ENCODE measurements around the gene GNAO1. TPM values are rescaled to one million over a fixed set of nuclear protein-coding genes. Genes with fewer than 3 reads are reported as not detected.

GNAO1 gene
- total RNA-seq, 2 experiments from 2014 or later: 4.2 to 4.5 TPM

DNA sequence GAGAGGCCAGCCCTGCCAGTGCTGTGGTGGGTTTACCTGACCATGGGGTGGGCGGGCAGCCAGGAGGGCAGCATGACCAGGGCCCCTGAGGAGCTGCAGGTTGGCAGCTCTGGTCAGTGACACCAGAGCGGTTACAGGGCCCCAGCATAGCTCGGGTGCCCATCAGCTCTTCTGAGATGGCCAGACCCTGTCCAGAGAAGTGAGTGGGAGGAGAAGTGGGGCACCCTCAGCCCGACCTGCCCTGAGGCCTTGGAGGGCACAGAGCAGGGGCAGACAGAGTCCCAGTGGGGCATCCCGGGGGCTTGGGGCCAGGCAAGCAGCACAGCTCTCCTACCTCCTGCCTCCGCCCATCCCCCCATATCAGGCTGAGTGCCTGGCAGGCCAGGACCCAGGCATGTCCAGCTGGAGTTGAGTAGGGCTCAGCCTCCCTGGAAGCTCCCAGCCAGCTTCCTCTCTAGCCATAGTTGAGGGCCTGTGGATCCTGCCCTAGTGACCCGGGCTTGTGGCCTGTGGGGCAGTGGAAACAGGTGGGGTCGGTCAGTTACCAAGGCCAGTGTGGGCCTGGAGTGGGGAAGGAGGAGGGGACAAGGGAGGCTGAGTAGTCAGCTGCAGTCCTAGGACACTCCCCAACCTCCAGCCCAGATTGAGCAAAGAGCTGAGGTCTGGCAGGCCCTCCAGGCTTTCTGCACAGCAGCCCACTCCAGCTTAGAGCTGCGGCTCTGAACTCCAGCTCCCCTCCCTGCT, 150.5 kb downstream of the GNAO1 start:
- no peaks in the 10 kb centered on the region for H3K9me3 Mint-ChIP-seq
- CTCF ChIA-PET: interaction anchor here (1.2 to 1.7 kb wide), 6 partner anchors 11 to 139 kb away, joined by 3 to 5 read pairs (median 4); no protein-coding TSS in a partner anchor
- H3K36me3 Mint-ChIP-seq (ENCODE audit: low read depth): no peaks in the 10 kb centered on the region
- H3K27me3 Mint-ChIP-seq: no peaks in the 10 kb centered on the region
- POLR2A ChIA-PET: no interaction called here
- no peak for DNase-seq
- no peak overlapping the region for H3K4me3 Mint-ChIP-seq
- no peaks in the 10 kb centered on the region for H3K4me1 Mint-ChIP-seq
- no peak overlapping the region for H3K27ac Mint-ChIP-seq

DNA sequence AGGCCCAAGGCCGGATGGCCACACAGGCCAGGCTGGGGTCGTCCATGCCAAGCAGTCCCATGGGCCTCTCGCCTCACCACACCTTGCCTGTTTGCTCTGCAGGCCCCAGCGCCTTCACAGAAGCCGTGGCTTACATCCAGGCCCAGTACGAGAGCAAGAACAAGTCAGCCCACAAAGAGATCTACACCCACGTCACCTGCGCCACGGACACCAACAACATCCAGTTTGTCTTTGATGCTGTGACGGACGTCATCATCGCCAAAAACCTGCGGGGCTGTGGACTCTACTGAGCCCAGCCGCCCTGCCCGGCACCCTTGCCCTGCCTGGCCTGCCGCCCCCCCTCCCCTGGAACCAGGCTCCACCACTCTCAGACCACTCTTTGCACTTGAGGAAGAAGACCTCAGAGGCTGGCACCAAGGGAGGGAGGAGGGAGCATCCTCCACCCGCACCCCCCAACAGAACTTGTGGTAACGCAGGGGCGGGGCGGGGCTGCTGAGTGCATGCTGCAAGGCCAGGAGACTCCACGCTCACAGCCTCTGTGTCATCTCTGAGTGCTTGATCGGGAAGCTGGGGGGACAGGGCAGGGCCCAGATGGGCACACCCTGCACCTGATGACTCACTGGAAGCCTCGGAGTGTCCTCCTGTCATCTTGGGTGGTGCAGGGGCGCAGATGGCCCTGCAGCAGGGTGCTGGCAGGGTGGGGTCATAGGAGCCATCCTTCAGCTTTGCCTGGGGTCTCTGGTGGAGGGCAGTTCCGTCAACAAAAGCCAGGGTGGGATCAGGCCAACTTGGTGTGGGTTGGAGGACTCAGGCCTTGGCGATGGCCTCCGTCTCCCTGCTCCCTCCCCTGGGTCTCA, 152.6 kb downstream of the GNAO1 start:
- H3K36me3 Mint-ChIP-seq (ENCODE audit: low read depth): no peaks in the 10 kb centered on the region
- no peaks in the 10 kb centered on the region for H3K9me3 Mint-ChIP-seq
- no peaks in the 10 kb centered on the region for H3K27me3 Mint-ChIP-seq
- no peak for DNase-seq
- ChIA-PET CTCF (interaction anchor here (1.1 to 1.4 kb wide), 2 partner anchors 12 to 19 kb away, joined by 3 to 5 read pairs; no protein-coding TSS in a partner anchor), POLR2A (no interaction called here)
- H3K4me1 Mint-ChIP-seq: no peaks in the 10 kb centered on the region
- no peak overlapping the region for H3K4me3 Mint-ChIP-seq
- no peak overlapping the region for H3K27ac Mint-ChIP-seq

DNA sequence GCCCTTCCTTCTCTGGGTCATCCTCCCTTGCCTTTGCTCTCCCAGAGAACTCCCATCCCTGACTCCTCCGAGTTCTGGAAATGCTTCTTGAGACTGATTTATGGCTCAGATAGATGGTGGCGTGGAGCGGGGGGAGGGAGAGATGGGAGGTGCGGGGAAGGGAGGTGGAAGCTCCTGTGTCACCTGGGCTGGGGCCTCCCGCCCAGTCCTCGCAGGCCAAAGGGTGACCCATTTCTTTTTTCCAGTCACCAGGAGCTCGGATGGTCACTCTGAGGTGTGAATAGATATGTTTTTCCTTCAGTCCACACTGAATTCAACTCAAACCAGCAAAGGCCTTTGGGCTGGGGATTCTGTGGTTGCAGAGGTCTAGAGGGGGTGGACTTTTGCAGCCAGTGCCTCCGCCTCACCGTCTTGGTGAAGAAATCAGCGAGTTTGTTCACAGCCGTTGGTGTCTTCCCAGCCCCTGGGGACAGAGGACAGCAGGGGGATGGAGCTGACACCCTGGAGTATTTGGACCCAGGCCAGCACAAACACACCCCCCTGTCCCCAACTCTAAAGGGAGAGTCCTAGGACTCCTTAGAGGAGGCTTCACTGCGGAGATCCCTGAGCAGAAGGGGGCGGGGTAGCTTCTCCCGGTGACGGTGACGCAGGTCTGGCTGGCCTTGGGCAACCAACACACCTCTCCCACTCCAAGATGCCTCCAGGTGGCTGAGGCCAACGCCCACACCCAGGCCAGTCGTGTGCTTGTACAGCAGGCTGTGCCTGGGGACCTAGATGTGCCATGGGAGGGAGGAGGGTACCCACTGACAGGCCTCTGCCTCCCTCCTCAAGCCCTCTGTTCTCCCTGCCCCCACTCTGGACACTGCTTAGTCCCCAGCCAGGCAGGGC, 153.5 kb downstream of the GNAO1 start:
- H3K9me3 Mint-ChIP-seq: no peaks in the 10 kb centered on the region
- POLR2A ChIA-PET: interaction anchor here (0.6 kb wide), 1 partner anchor 80 kb away, joined by 3 read pairs; no protein-coding TSS in a partner anchor
- no peaks in the 10 kb centered on the region for H3K27me3 Mint-ChIP-seq
- CTCF ChIA-PET: interaction anchor here (1.1 to 1.4 kb wide), 2 partner anchors 11 to 19 kb away, joined by 3 to 5 read pairs; no protein-coding TSS in a partner anchor
- H3K4me1 Mint-ChIP-seq: no peaks in the 10 kb centered on the region
- H3K27ac Mint-ChIP-seq: no peak overlapping the region
- H3K4me3 Mint-ChIP-seq: no peak overlapping the region
- DNase-seq: no peak
- no peaks in the 10 kb centered on the region for H3K36me3 Mint-ChIP-seq (ENCODE audit: low read depth)

DNA sequence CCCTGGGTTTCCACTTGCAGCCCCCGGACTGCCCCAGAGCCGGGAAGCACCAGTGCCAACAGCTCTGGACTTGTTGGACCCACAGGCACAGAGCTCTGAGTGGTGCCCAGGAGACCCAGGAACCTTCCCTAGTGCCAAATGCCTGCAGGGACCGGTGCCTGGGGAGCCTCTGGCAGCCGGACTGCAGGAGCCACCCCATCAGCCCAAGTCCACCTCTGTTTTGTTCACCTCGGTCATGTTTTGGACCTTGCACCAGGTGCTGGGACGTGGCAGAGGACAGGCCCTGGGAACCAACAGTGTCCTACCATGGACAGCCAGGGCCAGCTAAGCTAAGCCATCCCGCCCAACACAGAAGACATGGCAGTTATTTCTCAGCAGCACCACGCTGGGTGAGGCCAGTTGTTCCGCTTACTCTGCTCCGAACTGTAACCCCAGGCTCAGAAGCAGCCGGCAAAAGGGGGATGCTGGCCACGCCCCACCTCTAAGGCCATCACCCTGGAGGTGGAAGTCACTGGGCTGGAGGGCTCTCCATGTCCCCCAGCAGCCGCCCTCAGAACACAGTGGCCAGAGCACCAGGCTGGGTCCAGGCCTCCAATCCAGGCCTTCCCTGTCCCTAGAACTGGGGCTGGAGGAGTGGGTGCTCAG, 154.2 kb downstream of the GNAO1 start:
- CTCF ChIA-PET: no interaction called here
- H3K4me3 Mint-ChIP-seq: no peak overlapping the region

DNA sequence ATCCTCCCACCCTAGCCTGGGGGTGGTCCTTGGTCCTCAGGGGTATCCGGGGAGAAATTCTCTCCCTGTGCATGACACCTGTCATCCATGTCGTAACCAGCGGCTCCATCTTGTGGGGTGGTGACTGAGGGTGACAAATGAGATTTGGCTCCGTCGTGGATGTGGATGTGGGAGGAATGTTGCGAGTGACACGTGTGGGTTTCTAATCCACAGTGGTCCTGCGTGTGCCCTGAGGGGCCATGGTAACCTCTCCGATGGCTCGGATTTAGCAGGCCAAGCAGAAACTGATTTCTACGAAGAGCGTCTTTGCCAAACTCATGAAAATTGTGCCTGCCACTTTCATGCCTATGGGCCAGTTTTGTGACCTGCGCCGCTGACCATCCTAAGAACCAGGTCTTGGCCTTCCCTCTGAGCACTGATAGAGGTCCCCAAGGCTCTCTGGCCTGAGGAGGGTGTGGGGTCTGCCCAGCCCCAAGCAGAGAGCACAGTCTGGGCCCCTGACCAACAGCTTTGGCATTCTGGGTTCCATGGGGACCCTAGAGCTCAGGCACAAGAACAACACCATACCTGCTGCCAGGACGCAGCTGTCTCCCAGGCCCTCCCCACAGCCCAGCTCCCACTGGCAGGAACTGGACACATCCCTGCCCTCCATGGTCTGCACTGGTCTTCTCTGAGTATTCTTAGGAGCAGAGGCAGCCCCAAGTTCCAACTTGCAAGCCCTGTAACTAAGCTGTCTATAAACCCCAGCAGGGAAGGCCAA, 155.0 kb downstream of the GNAO1 start:
- no peak for DNase-seq
- Mint-ChIP-seq H3K36me3 (ENCODE audit: low read depth) (no peaks in the 10 kb centered on the region), H3K4me3 (no peak overlapping the region), H3K27me3 (no peaks in the 10 kb centered on the region), H3K4me1 (no peaks in the 10 kb centered on the region), H3K27ac (no peak overlapping the region), H3K9me3 (no peaks in the 10 kb centered on the region)
- CTCF ChIA-PET: no interaction called here
- POLR2A ChIA-PET: no interaction called here

More for the DNA sequence above, 154.2 kb downstream of the GNAO1 start:
- Mint-ChIP-seq H3K36me3 (ENCODE audit: low read depth) (no peaks in the 10 kb centered on the region), H3K9me3 (no peaks in the 10 kb centered on the region), H3K27ac (no peak overlapping the region), H3K4me1 (no peaks in the 10 kb centered on the region), H3K27me3 (no peaks in the 10 kb centered on the region)
- POLR2A ChIA-PET: interaction anchor here (0.6 kb wide), 1 partner anchor 79 kb away, joined by 3 read pairs; no protein-coding TSS in a partner anchor
- no peak for DNase-seq

DNA sequence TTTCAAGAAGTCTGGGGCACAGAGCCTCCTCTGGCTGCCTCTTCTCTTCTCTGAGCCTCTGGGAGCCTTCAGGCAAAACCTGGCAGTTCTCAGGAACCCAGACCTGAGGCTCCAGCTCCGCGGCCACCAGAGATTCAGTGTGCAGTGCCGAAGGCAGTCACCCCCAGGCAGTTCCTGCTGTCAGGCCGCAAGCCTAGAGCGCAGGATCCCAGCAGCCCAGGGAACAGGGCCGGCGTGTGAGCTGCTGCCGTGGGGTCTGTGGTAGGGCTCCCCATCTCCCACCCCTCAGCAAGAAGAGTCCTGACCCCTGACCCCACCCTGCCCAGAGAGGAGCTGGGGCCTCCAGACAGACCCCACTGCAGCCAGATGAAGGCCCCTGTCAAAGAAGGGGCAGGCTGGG, 155.9 kb downstream of the GNAO1 start:
- CTCF ChIA-PET: interaction anchor here (2.8 kb wide), 1 partner anchor 8 kb away, joined by 6 read pairs; no protein-coding TSS in a partner anchor
- no peaks in the 10 kb centered on the region for H3K27me3 Mint-ChIP-seq

DNA sequence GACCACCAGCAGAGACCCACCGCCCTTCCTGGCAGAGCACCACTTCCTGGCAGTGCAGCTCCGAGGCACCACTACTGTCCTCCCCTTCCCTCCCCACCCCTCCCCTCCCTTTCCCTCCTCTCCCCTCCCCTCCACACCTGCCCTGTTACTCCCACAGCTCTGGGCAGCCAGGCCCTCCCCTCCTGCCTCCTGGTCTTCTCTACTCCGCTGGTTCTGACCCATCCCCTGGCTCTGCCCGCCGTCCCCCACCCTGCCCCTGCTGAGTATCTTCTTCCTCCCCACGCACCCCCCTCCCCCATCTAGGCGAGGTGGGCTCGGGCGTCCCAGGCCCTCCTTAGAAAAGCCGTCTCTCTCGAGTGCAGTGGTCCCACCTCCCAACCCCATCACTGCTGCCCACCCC, 156.4 kb downstream of the GNAO1 start:
- H3K4me3 Mint-ChIP-seq: no peak overlapping the region
- H3K27ac Mint-ChIP-seq: no peak overlapping the region
- no peaks in the 10 kb centered on the region for H3K36me3 Mint-ChIP-seq (ENCODE audit: low read depth)
- POLR2A ChIA-PET: no interaction called here
- H3K4me1 Mint-ChIP-seq: no peaks in the 10 kb centered on the region
- DNase-seq: no peak
- H3K9me3 Mint-ChIP-seq: no peaks in the 10 kb centered on the region
- CTCF ChIA-PET: interaction anchor here (2.8 kb wide), 1 partner anchor 9 kb away, joined by 6 read pairs; no protein-coding TSS in a partner anchor
- no peaks in the 10 kb centered on the region for H3K27me3 Mint-ChIP-seq

More for the DNA sequence above, 155.9 kb downstream of the GNAO1 start:
- Mint-ChIP-seq H3K9me3 (no peaks in the 10 kb centered on the region), H3K27ac (no peak overlapping the region), H3K4me3 (no peak overlapping the region), H3K36me3 (ENCODE audit: low read depth) (no peaks in the 10 kb centered on the region), H3K4me1 (no peaks in the 10 kb centered on the region)
- DNase-seq: no peak
- POLR2A ChIA-PET: no interaction called here

DNA sequence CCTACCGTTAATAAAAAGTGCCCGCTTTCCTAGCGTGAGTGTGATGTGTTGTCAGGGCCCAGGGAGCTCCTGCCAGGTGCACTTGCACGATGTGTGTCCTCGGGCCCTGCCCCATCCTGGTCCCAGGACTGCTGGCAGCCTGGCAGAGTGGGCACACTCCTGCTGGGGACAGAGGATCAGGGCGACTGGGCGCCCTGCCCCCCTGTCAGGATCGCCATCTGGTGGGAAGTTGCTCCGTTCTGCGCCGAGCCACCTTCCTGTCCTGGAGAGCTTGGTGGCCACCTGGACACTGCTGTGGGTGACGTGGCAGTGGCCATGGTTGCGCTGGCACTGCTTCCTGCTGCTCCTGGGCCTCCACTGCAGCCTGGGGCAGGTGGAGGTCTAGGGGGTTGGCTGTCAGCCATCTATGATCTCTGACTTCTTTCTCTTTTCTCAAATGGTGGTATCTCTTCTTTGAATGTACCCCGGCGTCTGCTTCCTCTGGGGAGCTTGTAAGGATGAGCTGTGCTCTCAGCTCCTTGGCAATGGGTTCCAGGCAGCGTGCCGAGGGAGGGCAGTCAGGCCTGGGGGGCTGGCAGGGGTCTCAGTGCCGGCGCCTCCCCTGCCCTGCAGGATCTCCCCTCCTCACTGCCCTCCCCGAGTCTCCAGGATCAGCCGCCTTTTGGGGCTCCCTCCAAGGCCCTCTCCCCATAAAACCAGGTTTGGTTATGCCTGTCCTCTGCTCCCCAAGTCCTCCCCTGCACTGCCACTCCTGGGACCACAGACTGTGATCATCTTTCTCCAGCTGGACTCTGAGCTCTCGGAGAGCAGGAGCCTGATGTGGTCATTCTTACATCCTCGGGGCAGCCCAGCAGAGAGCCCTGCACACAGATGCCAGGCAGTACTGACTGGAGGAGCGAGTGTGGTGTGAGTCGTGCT, 157.1 kb downstream of the GNAO1 start:
- ChIA-PET CTCF (interaction anchor here (1.1 to 2.8 kb wide), 2 partner anchors 10 to 50 kb away, joined by 3 to 6 read pairs; no protein-coding TSS in a partner anchor), POLR2A (no interaction called here)
- H3K36me3 Mint-ChIP-seq (ENCODE audit: low read depth): no peaks in the 10 kb centered on the region
- no peaks in the 10 kb centered on the region for H3K27me3 Mint-ChIP-seq
- no peaks in the 10 kb centered on the region for H3K9me3 Mint-ChIP-seq
- no peak overlapping the region for H3K4me3 Mint-ChIP-seq
- H3K27ac Mint-ChIP-seq: no peak overlapping the region
- DNase-seq: no peak
- H3K4me1 Mint-ChIP-seq: no peaks in the 10 kb centered on the region

DNA sequence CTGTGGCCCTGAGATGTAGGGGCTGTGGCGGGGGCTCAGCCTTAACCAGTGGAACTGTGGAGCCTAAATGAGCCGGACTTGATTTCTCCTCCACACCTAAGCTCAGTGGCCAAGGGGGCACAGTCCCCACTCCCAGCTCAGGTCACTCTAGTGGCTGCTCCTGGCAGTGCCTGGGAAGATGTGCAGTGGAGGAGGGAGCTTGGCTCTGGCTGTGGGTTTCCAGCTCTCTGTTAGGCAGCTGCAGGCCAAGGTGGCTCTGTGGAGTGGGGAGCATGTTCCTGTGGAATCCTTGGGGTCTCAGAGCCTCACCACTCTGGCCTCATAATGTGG, 157.8 kb downstream of the GNAO1 start:
- Mint-ChIP-seq H3K9me3 (no peaks in the 10 kb centered on the region), H3K36me3 (ENCODE audit: low read depth) (no peaks in the 10 kb centered on the region), H3K4me1 (no peaks in the 10 kb centered on the region), H3K4me3 (no peak overlapping the region), H3K27me3 (no peaks in the 10 kb centered on the region), H3K27ac (no peak overlapping the region)
- POLR2A ChIA-PET: no interaction called here
- CTCF ChIA-PET: interaction anchor here (1.1 to 2.8 kb wide), 2 partner anchors 10 to 51 kb away, joined by 3 to 6 read pairs; no protein-coding TSS in a partner anchor
- DNase-seq: no peak

DNA sequence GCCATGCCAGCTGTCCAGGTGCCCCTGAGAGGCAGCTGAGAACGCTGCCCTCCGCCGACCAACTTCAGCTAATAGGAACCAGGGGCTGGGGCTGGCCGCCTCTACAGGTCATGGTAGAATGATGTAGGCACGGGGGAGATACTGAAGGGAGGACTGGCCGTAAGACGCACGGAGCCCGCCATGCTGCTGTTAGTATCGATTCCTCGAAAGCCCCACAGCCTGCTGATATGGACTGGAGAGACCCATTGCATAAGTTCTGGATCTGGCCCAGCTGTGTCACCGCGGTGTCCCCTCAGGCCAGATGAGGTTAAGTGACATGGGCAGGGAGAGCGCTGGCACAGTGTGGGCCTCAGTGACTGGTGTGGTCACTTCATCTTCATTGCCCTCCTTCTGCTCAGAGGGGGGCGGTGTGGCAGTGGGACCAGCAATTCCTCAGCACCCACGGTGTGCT, 158.4 kb downstream of the GNAO1 start:
- DNase-seq: no peak
- Mint-ChIP-seq H3K27ac (no peak overlapping the region), H3K36me3 (ENCODE audit: low read depth) (no peaks in the 10 kb centered on the region), H3K4me3 (no peak overlapping the region), H3K4me1 (peaks cover 2% of the 10 kb centered on the region), H3K27me3 (no peaks in the 10 kb centered on the region), H3K9me3 (no peaks in the 10 kb centered on the region)
- ChIA-PET POLR2A (no interaction called here), CTCF (interaction anchor here (2.8 kb wide), 1 partner anchor 11 kb away, joined by 6 read pairs; no protein-coding TSS in a partner anchor)
